H9 (cell line): Measurements from ENCODE around the gene DAB2IP. TPM values are rescaled to one million over a fixed set of nuclear protein-coding genes. Genes with fewer than 3 reads are reported as not detected.

Experiments
- DNase-seq: peaks from one replicate; pipeline ENCODE4 v3.0.0-alpha.2; 2017
- H2AFZ ChIP-seq: one replicate; pipeline ENCODE4 v1.6.1; 2013; ENCODE audit warnings: mild to moderate bottlenecking, low read length, control low read depth, moderate library complexity
- H2AK5ac ChIP-seq: 2 replicates; pipeline ENCODE4 v1.6.1; 2013; ENCODE audit warnings: low read length, control low read depth, mixed read lengths; ENCODE audit not compliant: insufficient read length
- H2BK120ac ChIP-seq: one replicate; pipeline ENCODE4 v1.6.1; 2013; ENCODE audit warnings: low read depth, mild to moderate bottlenecking, low read length, control low read depth, inconsistent platforms; ENCODE audit not compliant: poor library complexity, severe bottlenecking
- H2BK12ac ChIP-seq: 2 replicates; pipeline ENCODE4 v1.6.1; 2013; ENCODE audit warnings: low read length, control low read depth, mixed read lengths, low read depth; ENCODE audit not compliant: insufficient read length
- H2BK15ac ChIP-seq: 2 replicates; pipeline ENCODE4 v1.6.1; 2013; ENCODE audit warnings: low read depth, low read length, control low read depth
- H2BK20ac ChIP-seq: one replicate; pipeline ENCODE4 v1.6.1; 2013; ENCODE audit warnings: low read depth, mild to moderate bottlenecking, low read length, control low read depth, inconsistent platforms; ENCODE audit not compliant: poor library complexity, severe bottlenecking
- H2BK5ac ChIP-seq: 2 replicates; pipeline ENCODE4 v1.6.1; 2013; ENCODE audit warnings: low read length, control low read depth, mixed read lengths; ENCODE audit not compliant: insufficient read length
- H3K14ac ChIP-seq: 2 replicates; pipeline ENCODE4 v1.6.1; 2013; ENCODE audit warnings: low read length, control low read depth; ENCODE audit not compliant: insufficient read depth
- H3K18ac ChIP-seq: 2 replicates; pipeline ENCODE4 v1.6.1; 2013; ENCODE audit warnings: low read depth, mild to moderate bottlenecking, mixed read lengths, low read length, control low read depth; ENCODE audit not compliant: insufficient read length
- H3K23ac ChIP-seq: 2 replicates; pipeline ENCODE4 v1.6.1; 2013; ENCODE audit warnings: low read length, control low read depth, mixed read lengths, low read depth; ENCODE audit not compliant: insufficient read length
- H3K23me2 ChIP-seq: 2 replicates; pipeline ENCODE4 v1.6.1; 2013; ENCODE audit warnings: low read depth, mild to moderate bottlenecking, mixed read lengths, low read length, control low read depth; ENCODE audit not compliant: insufficient read length, poor library complexity, severe bottlenecking
- H3K27ac ChIP-seq: 2 replicates; pipeline ENCODE4 v1.5.1; 2013; ENCODE audit warnings: low read length, control low read depth, mixed read lengths, low read depth; ENCODE audit not compliant: insufficient read length
- H3K27me3 ChIP-seq: 2 replicates; pipeline ENCODE4 v1.6.1; 2013; ENCODE audit warnings: low read length, control low read depth, inconsistent platforms; ENCODE audit not compliant: insufficient read depth
- H3K4ac ChIP-seq: 2 replicates; pipeline ENCODE4 v1.6.1; 2013; ENCODE audit warnings: low read depth, mild to moderate bottlenecking, control low read depth, inconsistent platforms, low read length, moderate library complexity
- H3K4me1 ChIP-seq: 2 replicates; pipeline ENCODE4 v1.6.1; 2013; ENCODE audit warnings: low read length, control low read depth, inconsistent platforms; ENCODE audit not compliant: insufficient read depth
- H3K4me2 ChIP-seq: 2 replicates; pipeline ENCODE4 v1.6.1; 2013; ENCODE audit warnings: low read length, control low read depth, mixed read lengths; ENCODE audit not compliant: insufficient read length, insufficient read depth
- H3K56ac ChIP-seq: 2 replicates; pipeline ENCODE4 v1.6.1; 2013; ENCODE audit warnings: low read depth, mild to moderate bottlenecking, mixed read lengths, low read length, control low read depth; ENCODE audit not compliant: insufficient read length
- H3K79me1 ChIP-seq: 2 replicates; pipeline ENCODE4 v1.6.1; 2013; ENCODE audit warnings: low read depth, mild to moderate bottlenecking, moderate library complexity, low read length, control low read depth, inconsistent platforms; ENCODE audit not compliant: insufficient read depth, poor library complexity, severe bottlenecking
- H3K79me2 ChIP-seq: 2 replicates; pipeline ENCODE4 v1.6.1; 2013; ENCODE audit warnings: low read length, control low read depth, inconsistent platforms; ENCODE audit not compliant: insufficient read depth
- H3K9ac ChIP-seq: 2 replicates; pipeline ENCODE4 v1.6.1; 2013; ENCODE audit warnings: low read length, control low read depth, mixed read lengths; ENCODE audit not compliant: insufficient read length; ENCODE audit errors: extremely low read depth
- H3K9me3 ChIP-seq: one replicate; pipeline ENCODE4 v1.6.1; 2013; ENCODE audit warnings: low read depth, low read length, inconsistent platforms; ENCODE audit not compliant: control insufficient read depth
- H3T11ph ChIP-seq: one replicate; pipeline ENCODE4 v1.6.1; 2013; ENCODE audit warnings: mild to moderate bottlenecking, low read length, control low read depth, inconsistent platforms
- H4K20me1 ChIP-seq: one replicate; pipeline ENCODE4 v1.6.1; 2013; ENCODE audit not compliant: control insufficient read depth, insufficient read length, insufficient read depth
- H4K5ac ChIP-seq: 2 replicates; pipeline ENCODE4 v1.6.1; 2013; ENCODE audit warnings: low read depth, mild to moderate bottlenecking, mixed read lengths, low read length, control low read depth; ENCODE audit not compliant: insufficient read length
- H4K8ac ChIP-seq: replicated peaks from 2 replicates; pipeline ENCODE4 v1.6.1; 2013; ENCODE audit warnings: low read length, control low read depth, mixed read lengths, low read depth; ENCODE audit not compliant: insufficient read length
- H4K91ac ChIP-seq: 2 replicates; pipeline ENCODE4 v1.6.1; 2013; ENCODE audit warnings: low read depth, mild to moderate bottlenecking, moderate library complexity, mixed read lengths, low read length, control low read depth; ENCODE audit not compliant: insufficient read length
- H3K27ac Mint-ChIP-seq, 3 experiments: 2 replicates in 2 of 3; 3 replicates in 1 of 3; pipeline ENCODE4 v1.8.0; 2020 to 2021; ENCODE audit warnings: mixed read lengths in 3 of 3, mild to moderate bottlenecking in 1 of 3, moderate library complexity in 1 of 3
- H3K27me3 Mint-ChIP-seq: 2 replicates; pipeline ENCODE4 v1.8.0; 2021; ENCODE audit warnings: low read depth, mild to moderate bottlenecking, moderate library complexity, mixed read lengths
- H3K36me3 Mint-ChIP-seq, 3 experiments: 2 replicates in 2 of 3; 3 replicates in 1 of 3; pipeline ENCODE4 v1.8.0; 2020 to 2021; ENCODE audit warnings: low read depth in 3 of 3, mixed read lengths in 3 of 3; ENCODE audit not compliant: insufficient read depth in 1 of 3
- H3K4me1 Mint-ChIP-seq, 2 experiments: 2 replicates each; pipeline ENCODE4 v1.8.0; 2020; ENCODE audit warnings: mixed read lengths in 2 of 2
- H3K4me3 Mint-ChIP-seq, 2 experiments: 2 replicates in 1 of 2; 3 replicates in 1 of 2; pipeline ENCODE4 v1.8.0; 2020 to 2021; ENCODE audit warnings: mild to moderate bottlenecking in 2 of 2, mixed read lengths in 2 of 2, moderate library complexity in 1 of 2
- H3K9me3 Mint-ChIP-seq, 2 experiments: 2 replicates in 1 of 2; 3 replicates in 1 of 2; pipeline ENCODE4 v1.8.0; 2020; ENCODE audit warnings: mild to moderate bottlenecking in 2 of 2, mixed read lengths in 2 of 2, moderate library complexity in 1 of 2
- WGBS: extraction: QIAGEN DNeasy Blood & Tissue Kit; methylation state at CpG from one replicate; pipeline ENCODE4 v1.1.7; 2013; ENCODE audit warnings: missing lambda C conversion rate, low lambda C conversion rate, mixed read lengths; ENCODE audit not compliant: insufficient read length; ENCODE audit errors: extremely low coverage; 5-methylcytosine and 5-hydroxymethylcytosine counted together
- total RNA-seq: library from RNA; stranded (reverse); gene quantifications from 2 replicates; pipeline ENCODE4 v1.2.1, GENCODE V29; 2021
- TF ChIP-seq, protein P1 (sequence below): fragments of 200-600 bp; sonication (generic); conservative IDR thresholded peaks from 3 replicates; pipeline ENCODE4 v1.8.0; 2021; ENCODE audit warnings: antibody characterized with exemption, mild to moderate bottlenecking

The DAB2IP gene
- total RNA-seq, 1 experiment from 2014 or later: 22.6 TPM

DNA sequence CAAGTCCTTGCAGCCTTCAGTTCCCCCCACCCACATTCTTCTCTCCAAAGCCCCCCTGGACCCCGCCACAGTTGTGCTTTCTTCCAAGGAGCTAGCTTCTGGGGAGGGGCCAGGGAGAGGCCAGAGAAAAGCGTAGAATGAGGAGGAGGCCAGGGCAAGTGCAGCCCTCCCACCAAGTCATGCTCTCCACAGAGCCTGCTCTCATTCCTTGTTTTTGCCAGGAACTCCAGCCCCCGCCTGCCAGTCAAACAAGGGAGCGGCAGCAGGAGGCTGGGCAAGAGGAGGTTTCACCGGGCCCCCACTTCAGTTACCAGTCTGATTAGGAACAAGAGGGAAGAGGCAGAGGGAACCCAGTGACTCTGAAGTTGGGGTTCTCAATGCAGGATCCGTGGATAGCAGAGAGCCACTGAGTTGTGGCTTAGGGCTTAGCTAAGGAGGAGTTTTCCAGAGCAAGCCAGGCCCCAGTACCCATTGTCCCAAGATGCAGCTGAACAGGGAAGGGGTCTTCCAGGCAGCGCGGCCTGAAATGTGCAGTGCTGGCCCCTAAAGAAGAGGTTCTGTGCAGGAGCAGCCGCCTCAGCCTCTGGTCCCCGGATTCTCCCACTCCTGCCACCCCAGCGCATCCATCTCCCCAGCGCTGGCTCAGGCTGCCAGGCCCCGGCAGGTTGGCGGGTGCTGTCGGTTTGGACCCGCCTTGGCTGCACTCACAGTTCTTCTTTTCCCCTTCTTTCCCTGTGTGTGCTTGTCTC lies 120.6 kb downstream of the DAB2IP start:
- H3K18ac ChIP-seq: no peak overlapping the region
- H3K27ac ChIP-seq: no peak overlapping the region
- no peak overlapping the region for H2AK5ac ChIP-seq
- Mint-ChIP-seq H3K4me1 (no peaks in the 10 kb centered on the region), H3K36me3 (peaks cover 33 to 68% (median 47%) of the 10 kb centered on the region in 3 experiments; a peak in 6 of 7 replicates), H3K4me3 (no peak overlapping the region), H3K27ac (peak overlapping the region in 2 of 3 experiments; percentile 36 to 43; a peak in 4 of 7 replicates), H3K27me3 (no peaks in the 10 kb centered on the region; the same call in 1 of the 2 replicates), H3K9me3 (no peaks in the 10 kb centered on the region)
- H2BK15ac ChIP-seq: no peak overlapping the region
- DNase-seq: no peak
- no peak overlapping the region for H2AFZ ChIP-seq
- H2BK12ac ChIP-seq: no peak overlapping the region
- no peak overlapping the region for H4K5ac ChIP-seq
- no peak overlapping the region for H3K4me2 ChIP-seq
- H2BK20ac ChIP-seq: no peak overlapping the region
- H3K23me2 ChIP-seq: no peaks in the 10 kb centered on the region
- H3K27me3 ChIP-seq: no peaks in the 10 kb centered on the region
- no peak overlapping the region for H3K4ac ChIP-seq
- H4K20me1 ChIP-seq: no peaks in the 10 kb centered on the region
- H3K9me3 ChIP-seq: no peaks in the 10 kb centered on the region
- H3T11ph ChIP-seq: no peak overlapping the region
- no CpG with 5 or more reads among the region's 16 CpGs for WGBS
- no peak overlapping the region for H3K56ac ChIP-seq
- H3K14ac ChIP-seq: no peak overlapping the region
- H4K8ac ChIP-seq: no peak overlapping the region
- H3K79me1 ChIP-seq: no peaks in the 10 kb centered on the region
- no peak overlapping the region for H3K23ac ChIP-seq
- H3K79me2 ChIP-seq: no peaks in the 10 kb centered on the region
- TF ChIP-seq, protein P1, sequence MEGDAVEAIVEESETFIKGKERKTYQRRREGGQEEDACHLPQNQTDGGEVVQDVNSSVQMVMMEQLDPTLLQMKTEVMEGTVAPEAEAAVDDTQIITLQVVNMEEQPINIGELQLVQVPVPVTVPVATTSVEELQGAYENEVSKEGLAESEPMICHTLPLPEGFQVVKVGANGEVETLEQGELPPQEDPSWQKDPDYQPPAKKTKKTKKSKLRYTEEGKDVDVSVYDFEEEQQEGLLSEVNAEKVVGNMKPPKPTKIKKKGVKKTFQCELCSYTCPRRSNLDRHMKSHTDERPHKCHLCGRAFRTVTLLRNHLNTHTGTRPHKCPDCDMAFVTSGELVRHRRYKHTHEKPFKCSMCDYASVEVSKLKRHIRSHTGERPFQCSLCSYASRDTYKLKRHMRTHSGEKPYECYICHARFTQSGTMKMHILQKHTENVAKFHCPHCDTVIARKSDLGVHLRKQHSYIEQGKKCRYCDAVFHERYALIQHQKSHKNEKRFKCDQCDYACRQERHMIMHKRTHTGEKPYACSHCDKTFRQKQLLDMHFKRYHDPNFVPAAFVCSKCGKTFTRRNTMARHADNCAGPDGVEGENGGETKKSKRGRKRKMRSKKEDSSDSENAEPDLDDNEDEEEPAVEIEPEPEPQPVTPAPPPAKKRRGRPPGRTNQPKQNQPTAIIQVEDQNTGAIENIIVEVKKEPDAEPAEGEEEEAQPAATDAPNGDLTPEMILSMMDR: no peak
- no peak overlapping the region for H2BK5ac ChIP-seq
- H3K9ac ChIP-seq: no peak overlapping the region
- H3K4me1 ChIP-seq: no peaks in the 10 kb centered on the region
- H4K91ac ChIP-seq: no peak overlapping the region
- no peak overlapping the region for H2BK120ac ChIP-seq
